Keratinocyte (primary cell): ENCODE results near the gene PRR16. TPM values are rescaled to one million over a fixed set of nuclear protein-coding genes. Genes with fewer than 3 reads are reported as not detected.

Source experiments
- DNase-seq: peaks from one replicate; pipeline ENCODE4 v3.0.0-alpha.2; 2011; ENCODE audit warnings: low read depth, missing footprints, low spot score
- FAIRE-seq: peaks from 2 replicates; lab custom pipeline; 2011; peaks lifted over from hg19 to GRCh38; lab: Jason Lieb, UNC
- H2AFZ ChIP-seq: 2 replicates; pipeline ENCODE4 v1.6.0; 2012; ENCODE audit warnings: low read length, control low read depth, inconsistent platforms; ENCODE audit not compliant: control insufficient read depth
- H3K27ac ChIP-seq: 2 replicates; pipeline ENCODE4 v1.5.1; 2011; ENCODE audit warnings: low read length; ENCODE audit not compliant: control insufficient read depth, insufficient read depth
- H3K27me3 ChIP-seq: 3 replicates; pipeline ENCODE4 v1.6.0; 2011; ENCODE audit warnings: low read length; ENCODE audit not compliant: control insufficient read depth, insufficient read depth; ENCODE audit errors: extremely low read depth
- H3K36me3 ChIP-seq, 2 experiments: 2 replicates in 1 of 2; 3 replicates in 1 of 2; pipeline ENCODE4 v1.5.1; 2011; ENCODE audit warnings: low read length in 2 of 2, mild to moderate bottlenecking in 1 of 2; ENCODE audit not compliant: control insufficient read depth in 2 of 2, insufficient read depth in 2 of 2; ENCODE audit errors: extremely low read depth in 1 of 2
- H3K4me1 ChIP-seq: 3 replicates; pipeline ENCODE4 v1.5.1; 2011; ENCODE audit warnings: low read length; ENCODE audit not compliant: control insufficient read depth, insufficient read depth; ENCODE audit errors: extremely low read depth
- H3K4me2 ChIP-seq: 3 replicates; pipeline ENCODE4 v1.6.0; 2011; ENCODE audit warnings: low read depth, low read length; ENCODE audit not compliant: control insufficient read depth, insufficient read depth; ENCODE audit errors: extremely low read depth
- H3K4me3 ChIP-seq, 3 experiments: fragments of 200-600 bp in 1 of 3; sonication (generic) in 1 of 3; 2 replicates in 2 of 3; 3 replicates in 1 of 3; pipeline ENCODE4 v1.5.1; 2011 to 2016; ENCODE audit warnings: low read length in 3 of 3, mild to moderate bottlenecking in 3 of 3, control low read depth in 2 of 3, inconsistent platforms in 1 of 3, low read depth in 1 of 3, mixed read lengths in 1 of 3, mixed run types in 1 of 3, moderate library complexity in 1 of 3; ENCODE audit not compliant: control insufficient read depth in 2 of 3, insufficient read depth in 2 of 3; ENCODE audit errors: extremely low read depth in 1 of 3
- H3K79me2 ChIP-seq: 2 replicates; pipeline ENCODE4 v1.6.0; 2012; ENCODE audit warnings: low read length; ENCODE audit not compliant: control insufficient read depth, insufficient read depth
- H3K9ac ChIP-seq: 3 replicates; pipeline ENCODE4 v1.6.0; 2011; ENCODE audit warnings: low read length; ENCODE audit not compliant: control insufficient read depth, insufficient read depth; ENCODE audit errors: extremely low read depth
- H3K9me1 ChIP-seq: 3 replicates; pipeline ENCODE4 v1.6.0; 2011; ENCODE audit warnings: low read length; ENCODE audit not compliant: control insufficient read depth, insufficient read depth; ENCODE audit errors: extremely low read depth
- H3K9me3 ChIP-seq: 2 replicates; pipeline ENCODE4 v1.5.1; 2012; ENCODE audit warnings: low read depth, low read length; ENCODE audit not compliant: control insufficient read depth
- H4K20me1 ChIP-seq: 3 replicates; pipeline ENCODE4 v1.6.0; 2011; ENCODE audit warnings: low read length; ENCODE audit not compliant: control insufficient read depth, insufficient read depth; ENCODE audit errors: extremely low read depth
- CTCF ChIP-seq, 3 experiments: IDR thresholded peaks in 1 of 3; conservative IDR thresholded peaks in 1 of 3; optimal IDR thresholded peaks in 1 of 3; 2 replicates in 2 of 3; 3 replicates in 1 of 3; pipeline versions ENCODE3 to v1.5.1; 2011; ENCODE audit warnings: low read length in 3 of 3, mild to moderate bottlenecking in 3 of 3, moderate library complexity in 2 of 3, control low read depth in 1 of 3, inconsistent platforms in 1 of 3; ENCODE audit not compliant: insufficient read depth in 2 of 3; ENCODE audit errors: extremely low read depth in 1 of 3
- EZH2 ChIP-seq: IDR thresholded peaks from one replicate; pipeline ENCODE4 v1.6.1; 2012; ENCODE audit warnings: inconsistent platforms, mild to moderate bottlenecking, low read length, moderate library complexity
- dilution Hi-C: fragments of 300-500 bp; cut with MboI; formaldehyde crosslinking; loops from one replicate; pipeline ENCODE4 v1.7.0; 2020; ENCODE audit warnings: low sequenced_read_pairs; ENCODE audit not compliant: extremely low pct_ligation_motif_present
- polyA plus RNA-seq, 5 experiments: library from polyadenylated mRNA; depleted of rRNA in 3 of 5; stranded (reverse) in 3 of 5; stranded (forward) in 1 of 5; unstranded in 1 of 5; fragments of >200 nt; gene quantifications; 1 replicate in 1 of 5; 2 replicates in 3 of 5; 3 replicates in 1 of 5; pipeline versions ENCODE4 v1.2.1 to v1.2.3, GENCODE V29; 2011 to 2012; ENCODE audit warnings: missing spikeins in 2 of 5, low read depth in 1 of 5, low replicate concordance in 1 of 5

The PRR16 gene
- polyA plus RNA-seq, 1 donor (not counting 4 experiments of a cell fraction or from before 2014, with no cell fraction given): 0.05 TPM

GRCh38 chr5:120533581-120533980, 69.5 kb downstream of the PRR16 start:
- Histone ChIP-seq H3K79me2 (no peaks in the 10 kb centered on the region), H3K9me1 (no peaks in the 10 kb centered on the region), H2AFZ (no peak overlapping the region), H3K27me3 (no peaks in the 10 kb centered on the region), H3K4me2 (no peak overlapping the region), H3K4me3 (no peak overlapping the region), H3K4me1 (no peaks in the 10 kb centered on the region), H3K36me3 (no peaks in the 10 kb centered on the region), H3K9me3 (no peaks in the 10 kb centered on the region), H3K9ac (no peak overlapping the region), H3K27ac (no peak overlapping the region), H4K20me1 (no peaks in the 10 kb centered on the region)
- dilution Hi-C loops: no loop called here
- DNase-seq (no peak), FAIRE-seq (no peak)
- TF ChIP-seq CTCF (optimal IDR thresholded peaks at IDR 0.05 in 1 of 3, IDR thresholded peaks at IDR 0.05 in 1 of 3, conservative IDR thresholded peaks at IDR 0.05 in 1 of 3; ENCODE audit: extremely low read depth in 1 of 3, insufficient read depth in 2 of 3, low read length in 3 of 3) (no peak), EZH2 (no peak)

GRCh38 chr5:120535900-120536299, 71.8 kb downstream of the PRR16 start:
- no peak overlapping the region for H3K27ac ChIP-seq
- H3K9me1 ChIP-seq: no peaks in the 10 kb centered on the region
- TF ChIP-seq EZH2: no peak
- TF ChIP-seq CTCF (optimal IDR thresholded peaks at IDR 0.05 in 1 of 3, IDR thresholded peaks at IDR 0.05 in 1 of 3, conservative IDR thresholded peaks at IDR 0.05 in 1 of 3; ENCODE audit: extremely low read depth in 1 of 3, insufficient read depth in 2 of 3, low read length in 3 of 3): no peak
- no peak overlapping the region for H3K4me2 ChIP-seq
- H3K9me3 ChIP-seq: no peaks in the 10 kb centered on the region
- H3K27me3 ChIP-seq: no peaks in the 10 kb centered on the region
- H2AFZ ChIP-seq: no peak overlapping the region
- H4K20me1 ChIP-seq: no peaks in the 10 kb centered on the region
- DNase-seq (no peak), FAIRE-seq (no peak)
- no peaks in the 10 kb centered on the region for H3K4me1 ChIP-seq
- no peaks in the 10 kb centered on the region for H3K36me3 ChIP-seq
- no peaks in the 10 kb centered on the region for H3K79me2 ChIP-seq
- dilution Hi-C loops: no loop called here
- H3K4me3 ChIP-seq: no peak overlapping the region
- no peak overlapping the region for H3K9ac ChIP-seq
